ENCODE measurements around the gene PRAMEF5.
"Not testable (repeated sequence)": the region's sequence is repeated elsewhere in the genome, so short reads cannot be mapped to it uniquely, and the experiment has no call there.

- not testable (repeated sequence) for TF ChIP-seq CTCF, POLR2AphosphoS5, POLR2A (IDR thresholded peaks at IDR 0.05)
Observed at GRCh38 chr1:13230096-13230495, 23.9 kb upstream of the PRAMEF5 start.
